ENCODE measurements around the gene NEUROD2.

- TF ChIP-seq CTCF (IDR thresholded peaks at IDR 0.05; ENCODE audit: low read depth, low read length, poor library complexity, severe bottlenecking) (no peak), EZH2phosphoT487 (IDR thresholded peaks at IDR 0.05; ENCODE audit: borderline replicate concordance, low read length) (no peak)
Observed at GRCh38 chr17:39653316-39653661, 45.6 kb upstream of the NEUROD2 start.

All from DOHH2 (cell line).